Measurements from ENCODE around the gene MTG2. TPM values are rescaled to one million over a fixed set of nuclear protein-coding genes. Genes with fewer than 3 reads are reported as not detected.

Gene MTG2
- total RNA-seq, 2 donors from 2014 or later = 30.4 to 46.7 TPM

DNA sequence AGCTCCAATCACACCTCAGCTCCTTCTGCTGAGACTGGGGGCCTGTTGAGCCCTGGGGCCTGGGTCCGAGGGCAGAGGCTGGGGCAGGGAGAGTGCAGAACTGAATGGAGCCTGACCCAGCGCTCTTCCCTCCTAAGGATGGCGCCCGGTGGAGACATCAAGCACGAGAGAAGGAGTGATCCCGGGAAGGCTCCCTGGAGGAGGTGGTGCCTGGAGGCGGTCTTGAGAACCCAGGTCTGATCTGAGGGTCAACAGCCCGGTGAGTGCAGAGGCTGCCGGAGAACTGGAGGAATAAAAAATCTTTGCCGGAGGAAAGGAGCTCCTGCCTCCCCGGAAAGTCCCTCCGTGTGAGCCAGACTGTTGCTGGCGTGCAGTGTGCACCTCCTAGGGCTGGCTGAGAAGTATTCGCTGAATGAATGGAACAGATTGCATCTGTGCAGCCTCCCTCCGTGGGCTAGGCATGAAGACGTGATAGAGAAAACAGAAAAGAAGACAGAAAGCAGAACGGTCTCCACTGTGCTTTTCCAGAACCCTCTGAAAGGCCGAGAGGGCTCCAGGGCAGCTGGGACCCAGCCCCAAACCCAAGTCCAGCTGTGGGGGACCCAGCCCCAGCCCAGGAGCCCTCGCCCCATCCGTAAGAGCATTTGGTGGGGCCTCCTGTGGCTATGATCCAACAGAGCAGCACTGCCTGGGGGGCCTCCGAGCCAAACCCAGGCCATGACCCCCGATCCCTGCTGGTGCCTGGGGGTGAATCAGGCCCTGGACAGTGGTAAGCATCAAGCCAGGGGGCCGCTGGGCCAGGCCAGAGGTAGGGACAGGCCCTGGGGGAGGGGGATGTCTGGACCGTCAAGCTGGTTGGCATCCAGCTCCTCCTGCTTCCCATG is 44.1 kb downstream of the MTG2 start:
- Histone ChIP-seq H3K9ac (ENCODE audit: low read depth in 2 of 2, low read length in 2 of 2) (no peak overlapping the region), H3K36me3 (no peaks in the 10 kb centered on the region), H3K27ac (no peak overlapping the region), H3K27me3 (peaks cover 12% of the 10 kb centered on the region), H3K4me3 (no peak overlapping the region), H3K4me1 (no peaks in the 10 kb centered on the region), H3K9me3 (no peaks in the 10 kb centered on the region)
- TF ChIP-seq, protein P1, sequence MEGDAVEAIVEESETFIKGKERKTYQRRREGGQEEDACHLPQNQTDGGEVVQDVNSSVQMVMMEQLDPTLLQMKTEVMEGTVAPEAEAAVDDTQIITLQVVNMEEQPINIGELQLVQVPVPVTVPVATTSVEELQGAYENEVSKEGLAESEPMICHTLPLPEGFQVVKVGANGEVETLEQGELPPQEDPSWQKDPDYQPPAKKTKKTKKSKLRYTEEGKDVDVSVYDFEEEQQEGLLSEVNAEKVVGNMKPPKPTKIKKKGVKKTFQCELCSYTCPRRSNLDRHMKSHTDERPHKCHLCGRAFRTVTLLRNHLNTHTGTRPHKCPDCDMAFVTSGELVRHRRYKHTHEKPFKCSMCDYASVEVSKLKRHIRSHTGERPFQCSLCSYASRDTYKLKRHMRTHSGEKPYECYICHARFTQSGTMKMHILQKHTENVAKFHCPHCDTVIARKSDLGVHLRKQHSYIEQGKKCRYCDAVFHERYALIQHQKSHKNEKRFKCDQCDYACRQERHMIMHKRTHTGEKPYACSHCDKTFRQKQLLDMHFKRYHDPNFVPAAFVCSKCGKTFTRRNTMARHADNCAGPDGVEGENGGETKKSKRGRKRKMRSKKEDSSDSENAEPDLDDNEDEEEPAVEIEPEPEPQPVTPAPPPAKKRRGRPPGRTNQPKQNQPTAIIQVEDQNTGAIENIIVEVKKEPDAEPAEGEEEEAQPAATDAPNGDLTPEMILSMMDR (IDR thresholded peaks at IDR 0.05) = no peak
- intact Hi-C loops (cut with DNase I) = no loop called here
- DNase-seq = no peak

DNA sequence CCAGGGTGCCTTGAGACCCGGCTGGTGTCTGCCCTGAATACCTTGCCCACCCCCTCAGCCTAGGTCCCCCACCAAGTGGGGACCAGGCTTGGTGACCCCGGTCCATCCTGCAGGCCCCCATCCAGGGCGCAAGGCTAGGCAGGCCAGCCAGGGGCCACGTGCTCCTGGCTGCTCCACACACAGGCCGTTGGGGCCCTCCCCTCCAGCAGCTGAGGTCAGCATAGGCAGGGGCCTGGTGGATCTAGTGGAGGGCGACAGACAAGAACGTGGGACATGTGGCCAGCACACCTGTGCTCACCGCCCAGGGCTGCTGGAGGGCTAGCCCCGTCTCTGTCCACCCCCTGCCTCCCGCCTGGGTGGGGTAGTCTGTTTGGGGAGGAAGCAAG is 44.8 kb downstream of the MTG2 start:
- Histone ChIP-seq H3K27ac (no peak overlapping the region), H3K27me3 (peaks cover 7% of the 10 kb centered on the region)
- no peak for DNase-seq

DNA sequence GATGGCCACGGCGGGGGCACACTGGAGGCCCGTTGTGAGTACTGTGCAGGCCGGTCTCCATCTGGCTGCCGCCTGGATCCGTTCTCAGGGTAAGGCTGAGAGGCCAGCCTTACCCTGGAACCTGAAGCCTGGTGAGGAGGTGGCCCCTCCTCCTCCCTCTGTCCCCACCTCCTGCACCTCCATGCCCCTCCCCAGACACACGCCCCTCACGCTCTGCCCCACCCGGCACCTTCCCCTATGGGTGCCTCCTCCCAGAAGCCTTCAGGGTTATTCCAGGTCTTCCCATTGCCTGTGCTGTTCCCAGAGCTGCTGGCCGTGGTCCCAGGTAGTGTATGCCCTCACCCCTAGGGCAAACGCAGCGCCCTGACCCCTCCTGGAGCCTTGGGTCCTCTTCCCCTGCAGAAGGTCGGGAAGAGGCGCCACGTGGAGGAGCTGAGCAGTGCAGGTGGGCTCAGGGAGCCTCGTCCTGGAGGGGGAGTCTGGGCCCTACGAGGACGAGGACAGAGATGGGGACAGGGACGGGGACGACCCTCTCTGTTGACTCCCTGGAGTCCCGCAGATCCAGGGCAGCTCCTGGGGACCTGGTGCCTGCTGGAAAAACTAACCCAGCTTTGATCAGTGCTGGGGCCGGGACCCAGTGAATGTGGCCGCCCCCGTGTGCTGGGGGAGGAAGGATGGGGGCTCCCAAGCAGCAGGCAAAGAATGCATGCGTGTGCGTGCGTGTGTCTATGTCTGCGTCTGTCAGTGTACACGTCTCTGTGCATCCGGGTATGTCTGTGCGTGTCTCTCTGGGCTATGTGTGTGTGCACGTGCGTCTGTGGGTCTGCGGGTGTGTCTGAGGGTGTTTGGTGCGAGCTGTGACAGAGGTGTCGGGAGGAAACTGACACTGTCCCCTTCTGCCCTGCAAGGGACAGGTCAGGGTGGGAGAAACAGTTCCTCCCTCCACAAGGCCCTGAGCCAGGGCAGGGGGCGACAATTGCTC is 45.4 kb downstream of the MTG2 start:
- no peaks in the 10 kb centered on the region for H3K36me3 ChIP-seq
- intact Hi-C loops (cut with DNase I) = no loop called here
- no peaks in the 10 kb centered on the region for H3K9me3 ChIP-seq
- TF ChIP-seq, protein P1 (IDR thresholded peaks at IDR 0.05) = no peak
- peak; percentile 62 for DNase-seq
- H3K4me3 ChIP-seq = no peak overlapping the region
- H3K9ac ChIP-seq (ENCODE audit: low read depth in 2 of 2, low read length in 2 of 2) = no peak overlapping the region
- H3K27me3 ChIP-seq = peaks cover under 1% of the 10 kb centered on the region
- H3K27ac ChIP-seq = no peak overlapping the region
- H3K4me1 ChIP-seq = no peaks in the 10 kb centered on the region

More for the DNA sequence above, 44.8 kb downstream of the MTG2 start:
- Histone ChIP-seq H3K9ac (ENCODE audit: low read depth in 2 of 2, low read length in 2 of 2) (no peak overlapping the region), H3K36me3 (no peaks in the 10 kb centered on the region), H3K4me1 (no peaks in the 10 kb centered on the region), H3K4me3 (no peak overlapping the region), H3K9me3 (no peaks in the 10 kb centered on the region)
- TF ChIP-seq, protein P1 (IDR thresholded peaks at IDR 0.05) = no peak
- intact Hi-C loops (cut with DNase I) = no loop called here

DNA sequence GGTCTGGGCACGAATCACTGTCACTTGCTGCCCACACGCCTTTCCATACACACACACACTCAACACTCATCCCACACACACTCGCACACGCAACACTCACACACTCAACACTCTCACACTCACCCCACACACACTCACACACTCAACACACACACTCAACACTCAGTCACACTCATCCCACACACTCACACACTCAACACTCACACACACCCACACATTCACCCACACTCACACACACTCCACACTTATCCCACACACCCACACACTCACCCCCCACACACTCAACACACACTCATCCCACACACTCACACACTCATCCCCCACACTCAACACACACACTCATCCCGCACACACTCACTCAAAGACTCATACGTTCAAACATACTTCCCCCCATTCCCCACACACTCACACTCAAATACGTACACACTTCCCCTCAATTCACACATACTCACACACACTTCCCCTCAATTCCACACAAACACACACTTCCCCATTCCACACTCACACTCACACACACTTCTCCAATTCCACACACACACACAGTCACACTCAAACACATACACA is 46.2 kb downstream of the MTG2 start:
- Histone ChIP-seq H3K4me3 (no peak overlapping the region), H3K4me1 (no peaks in the 10 kb centered on the region), H3K36me3 (no peaks in the 10 kb centered on the region), H3K9ac (ENCODE audit: low read depth in 2 of 2, low read length in 2 of 2) (no peak overlapping the region), H3K27me3 (no peaks in the 10 kb centered on the region), H3K27ac (no peak overlapping the region), H3K9me3 (no peaks in the 10 kb centered on the region)
- no peak for DNase-seq
- intact Hi-C loops (cut with DNase I) = no loop called here
- TF ChIP-seq, protein P1 (IDR thresholded peaks at IDR 0.05) = no peak

DNA sequence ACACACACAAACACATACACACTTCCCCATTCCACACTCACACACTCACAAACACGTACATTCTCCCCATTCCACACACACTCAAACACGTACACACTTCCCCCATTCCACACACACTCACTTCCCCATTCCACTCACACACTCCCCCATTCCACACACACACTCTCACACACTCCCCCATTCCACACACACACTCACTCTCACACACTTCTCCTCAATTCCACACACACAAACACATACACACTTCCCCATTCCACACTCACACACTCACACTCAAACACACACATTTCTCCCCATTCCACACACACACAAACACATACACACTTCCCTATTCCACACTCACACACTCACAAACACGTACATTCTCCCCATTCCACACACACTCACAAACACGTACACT is 46.8 kb downstream of the MTG2 start:
- H3K27ac ChIP-seq = no peak overlapping the region
- H3K27me3 ChIP-seq = no peaks in the 10 kb centered on the region
- no peak overlapping the region for H3K9ac ChIP-seq (ENCODE audit: low read depth in 2 of 2, low read length in 2 of 2)
- H3K4me3 ChIP-seq = no peak overlapping the region
- no peaks in the 10 kb centered on the region for H3K9me3 ChIP-seq
- no peaks in the 10 kb centered on the region for H3K4me1 ChIP-seq
- H3K36me3 ChIP-seq = no peaks in the 10 kb centered on the region
- DNase-seq = no peak
- TF ChIP-seq, protein P1 (IDR thresholded peaks at IDR 0.05) = no peak
- intact Hi-C loops (cut with DNase I) = no loop called here
